ENCODE results near the gene YIPF3. TPM values are rescaled to one million over a fixed set of nuclear protein-coding genes. Genes with fewer than 3 reads are reported as not detected.

YIPF3 gene
- polyA plus RNA-seq, 4 donors: 49.0 to 121 (median 71.8) TPM

DNA sequence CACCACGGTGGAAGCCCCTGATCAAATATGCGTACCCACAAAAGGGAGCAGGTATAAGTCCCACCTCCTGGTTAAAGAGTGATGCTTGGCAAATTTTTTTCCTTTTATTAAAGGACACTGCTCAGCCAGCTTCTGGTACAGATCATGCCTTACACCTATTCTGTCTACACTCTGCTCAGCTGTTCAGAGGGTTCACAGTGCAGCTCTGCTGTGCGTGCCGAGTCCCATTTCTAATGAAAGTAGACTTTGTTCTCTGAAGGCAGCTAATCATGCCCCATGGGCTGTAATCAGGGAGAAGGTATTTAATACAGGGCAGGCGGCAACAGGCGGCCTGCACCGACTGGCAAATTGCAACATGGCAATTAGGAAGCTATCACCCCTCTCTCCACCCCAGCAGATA, 22.9 kb downstream of the YIPF3 start:
- H3K27me3 ChIP-seq (ENCODE audit: control insufficient read depth in 3 of 3, insufficient read depth in 3 of 3, low read length in 3 of 3): no peaks in the 10 kb centered on the region
- peak overlapping the region; percentile 61 to 93 (median 79) for H3K27ac ChIP-seq (ENCODE audit: low read depth in 1 of 3, low read length in 2 of 3)
- H3K4me3 ChIP-seq (ENCODE audit: low read depth in 1 of 3, low read length in 3 of 3): no peak overlapping the region
- FAIRE-seq: no peak
- no peaks in the 10 kb centered on the region for H3K9me3 ChIP-seq (ENCODE audit: control insufficient read depth in 2 of 2, insufficient read depth in 1 of 2, low read depth in 1 of 2, low read length in 1 of 2)
- peak; percentile 90 to 96 for DNase-seq
- H3K36me3 ChIP-seq (ENCODE audit: control insufficient read depth in 3 of 3, insufficient read depth in 2 of 3, low read depth in 1 of 3, low read length in 3 of 3): peaks cover 0 to 71% (median 0%) of the 10 kb centered on the region in 3 donors
- H3K4me1 ChIP-seq (ENCODE audit: control insufficient read depth in 3 of 3, insufficient read depth in 2 of 3, low read depth in 1 of 3, low read length in 2 of 3): peaks cover 13 to 53% (median 27%) of the 10 kb centered on the region in 3 donors
- 25 to 73% (median 50%) methylated on average over 7 of the region's 7 CpGs for WGBS, 3 donors

DNA sequence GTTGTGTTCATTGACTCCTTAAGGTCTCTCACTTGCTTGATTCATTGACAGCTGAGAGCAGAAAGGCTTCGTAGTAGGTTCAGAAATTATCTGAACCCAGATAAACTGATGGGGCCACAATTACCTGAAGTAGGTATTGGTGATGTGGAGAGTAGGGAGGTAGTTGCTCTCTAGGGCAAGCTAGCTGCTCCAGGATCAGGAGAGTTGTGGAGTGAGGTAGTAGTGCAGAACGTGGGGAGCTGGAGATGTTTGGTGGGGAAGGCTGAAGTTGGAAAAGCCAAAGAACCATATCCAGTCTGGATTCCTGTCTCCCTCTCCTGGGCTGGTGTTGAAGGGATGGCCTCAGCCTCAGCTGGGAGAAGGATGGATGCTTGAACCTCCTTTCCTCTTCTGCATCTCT, 23.5 kb downstream of the YIPF3 start:
- Histone ChIP-seq H3K27ac (ENCODE audit: low read depth in 1 of 3, low read length in 2 of 3) (peak overlapping the region in 2 of 3 donors; percentile 79 to 93), H3K4me1 (ENCODE audit: control insufficient read depth in 3 of 3, insufficient read depth in 2 of 3, low read depth in 1 of 3, low read length in 2 of 3) (peaks cover 13 to 57% (median 27%) of the 10 kb centered on the region in 3 donors), H3K4me3 (ENCODE audit: low read depth in 1 of 3, low read length in 3 of 3) (no peak overlapping the region), H3K27me3 (ENCODE audit: control insufficient read depth in 3 of 3, insufficient read depth in 3 of 3, low read length in 3 of 3) (no peaks in the 10 kb centered on the region), H3K9me3 (ENCODE audit: control insufficient read depth in 2 of 2, insufficient read depth in 1 of 2, low read depth in 1 of 2, low read length in 1 of 2) (no peaks in the 10 kb centered on the region), H3K36me3 (ENCODE audit: control insufficient read depth in 3 of 3, insufficient read depth in 2 of 3, low read depth in 1 of 3, low read length in 3 of 3) (peaks cover 0 to 69% (median 0%) of the 10 kb centered on the region in 3 donors)
- WGBS, 3 donors: 36 to 68% (median 51%) methylated on average over 2 of the region's 2 CpGs
- no peak for DNase-seq
- FAIRE-seq: no peak

DNA sequence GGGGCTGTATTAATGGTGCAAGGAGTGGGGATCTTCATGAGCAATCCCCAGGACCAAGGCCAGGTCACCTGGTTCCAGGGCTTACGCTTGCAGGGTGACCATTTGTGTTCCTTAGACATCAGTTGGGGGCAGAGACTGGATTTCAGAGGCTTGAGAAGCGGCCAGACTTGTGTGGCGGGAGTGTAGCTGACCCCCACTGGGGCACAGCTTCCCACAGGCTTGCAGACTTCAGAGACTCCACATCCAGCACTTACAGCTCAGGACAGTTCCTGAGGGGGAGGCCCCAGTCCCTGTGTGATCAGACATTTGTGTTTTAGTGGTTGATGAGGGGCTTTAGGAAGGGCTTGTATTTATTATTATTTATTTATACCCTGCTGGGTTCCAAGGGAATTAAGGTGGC, 24.1 kb downstream of the YIPF3 start:
- Histone ChIP-seq H3K27ac (ENCODE audit: low read depth in 1 of 3, low read length in 2 of 3) (peak overlapping the region in 2 of 3 donors; percentile 79 to 93), H3K9me3 (ENCODE audit: control insufficient read depth in 2 of 2, insufficient read depth in 1 of 2, low read depth in 1 of 2, low read length in 1 of 2) (no peaks in the 10 kb centered on the region), H3K4me1 (ENCODE audit: control insufficient read depth in 3 of 3, insufficient read depth in 2 of 3, low read depth in 1 of 3, low read length in 2 of 3) (peaks cover 13 to 58% (median 27%) of the 10 kb centered on the region in 3 donors), H3K4me3 (ENCODE audit: low read depth in 1 of 3, low read length in 3 of 3) (no peak overlapping the region), H3K27me3 (ENCODE audit: control insufficient read depth in 3 of 3, insufficient read depth in 3 of 3, low read length in 3 of 3) (no peaks in the 10 kb centered on the region), H3K36me3 (ENCODE audit: control insufficient read depth in 3 of 3, insufficient read depth in 2 of 3, low read depth in 1 of 3, low read length in 3 of 3) (peaks cover 0 to 63% (median 0%) of the 10 kb centered on the region in 3 donors)
- DNase-seq (no peak), FAIRE-seq (no peak)
- 57 to 71% (median 66%) methylated on average over 3 of the region's 3 CpGs for WGBS, 3 donors

DNA sequence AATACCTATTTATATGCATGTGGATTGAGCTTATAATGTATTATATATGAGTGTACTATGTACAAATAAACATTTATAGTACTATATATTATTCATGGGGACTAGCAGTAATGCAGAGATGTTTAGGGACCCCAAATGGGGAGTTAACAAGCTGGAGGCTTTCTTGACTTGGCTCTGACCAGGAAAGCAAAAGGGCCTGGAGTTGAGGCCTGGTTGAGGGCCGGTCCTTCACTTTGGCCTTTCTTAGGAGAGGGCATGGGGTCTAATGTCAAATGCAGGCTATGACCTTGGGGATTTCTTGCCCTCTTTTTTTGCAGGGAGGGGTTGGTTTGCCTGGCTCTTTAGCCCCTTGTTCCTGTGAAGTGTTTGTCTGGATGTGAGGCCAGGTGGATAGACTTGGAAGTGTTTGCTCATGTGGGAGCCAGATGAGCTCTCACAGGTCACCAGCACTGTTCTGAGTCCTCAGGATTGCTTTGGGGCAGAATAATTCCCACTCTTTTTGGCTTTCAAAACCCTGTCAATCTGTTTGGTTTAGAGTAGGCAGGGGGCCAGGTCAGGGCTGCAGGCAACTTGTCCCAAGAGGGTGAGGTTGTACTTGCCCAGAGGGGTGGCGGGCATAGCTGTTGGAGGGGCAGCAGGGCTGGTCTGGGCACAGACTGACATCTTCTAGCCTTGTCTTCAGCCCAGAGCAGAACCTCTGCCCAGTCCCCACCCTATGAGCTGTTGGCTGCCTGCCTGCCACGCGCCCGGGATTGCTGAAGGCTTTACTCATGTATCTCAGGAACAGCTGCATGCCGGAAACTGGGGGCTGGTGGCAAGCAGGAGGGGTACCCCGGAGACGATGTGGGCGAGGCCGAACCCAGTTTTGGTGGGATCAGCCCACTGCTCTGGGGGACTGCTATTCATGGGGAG, 24.7 kb downstream of the YIPF3 start:
- peak overlapping the region in 2 of 3 donors; percentile 79 to 93 for H3K27ac ChIP-seq (ENCODE audit: low read depth in 1 of 3, low read length in 2 of 3)
- H3K4me3 ChIP-seq (ENCODE audit: low read depth in 1 of 3, low read length in 3 of 3): no peak overlapping the region
- H3K36me3 ChIP-seq (ENCODE audit: control insufficient read depth in 3 of 3, insufficient read depth in 2 of 3, low read depth in 1 of 3, low read length in 3 of 3): peaks cover 0 to 57% (median 0%) of the 10 kb centered on the region in 3 donors
- DNase-seq (peak; percentile 59 to 84), FAIRE-seq (no peak)
- H3K4me1 ChIP-seq (ENCODE audit: control insufficient read depth in 3 of 3, insufficient read depth in 2 of 3, low read depth in 1 of 3, low read length in 2 of 3): peaks cover 13 to 58% (median 27%) of the 10 kb centered on the region in 3 donors
- no peaks in the 10 kb centered on the region for H3K9me3 ChIP-seq (ENCODE audit: control insufficient read depth in 2 of 2, insufficient read depth in 1 of 2, low read depth in 1 of 2, low read length in 1 of 2)
- H3K27me3 ChIP-seq (ENCODE audit: control insufficient read depth in 3 of 3, insufficient read depth in 3 of 3, low read length in 3 of 3): no peaks in the 10 kb centered on the region
- 14 to 43% (median 36%) methylated on average over 10 of the region's 10 CpGs for WGBS, 3 donors

DNA sequence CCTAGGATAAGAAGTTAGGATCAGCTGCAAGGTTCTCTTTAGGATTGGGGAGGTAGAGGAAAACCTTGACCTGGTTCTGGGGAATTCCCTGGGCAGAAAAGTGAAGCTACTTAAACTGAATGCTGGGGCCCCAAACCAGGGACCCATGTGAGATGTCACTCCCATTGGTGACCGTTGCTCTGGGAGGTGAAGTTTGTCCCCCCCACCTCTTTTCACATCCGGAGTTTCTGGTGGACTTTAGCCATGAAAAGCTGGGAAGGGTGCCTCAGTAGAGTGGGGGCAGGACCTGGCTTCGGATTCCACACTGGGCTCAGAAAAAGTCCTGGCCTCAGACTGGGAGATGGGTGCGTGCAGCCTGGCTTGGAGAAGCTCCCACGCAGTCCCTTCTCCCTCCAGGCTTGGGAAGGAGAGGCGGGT, 26.2 kb downstream of the YIPF3 start:
- Histone ChIP-seq H3K4me1 (ENCODE audit: control insufficient read depth in 3 of 3, insufficient read depth in 2 of 3, low read depth in 1 of 3, low read length in 2 of 3) (peaks cover 13 to 44% (median 27%) of the 10 kb centered on the region in 3 donors), H3K36me3 (ENCODE audit: control insufficient read depth in 3 of 3, insufficient read depth in 2 of 3, low read depth in 1 of 3, low read length in 3 of 3) (peaks cover 0 to 48% (median 2%) of the 10 kb centered on the region in 3 donors), H3K4me3 (ENCODE audit: low read depth in 1 of 3, low read length in 3 of 3) (no peak overlapping the region), H3K27me3 (ENCODE audit: control insufficient read depth in 3 of 3, insufficient read depth in 3 of 3, low read length in 3 of 3) (no peaks in the 10 kb centered on the region), H3K27ac (ENCODE audit: low read depth in 1 of 3, low read length in 2 of 3) (no peak overlapping the region), H3K9me3 (ENCODE audit: control insufficient read depth in 2 of 2, insufficient read depth in 1 of 2, low read depth in 1 of 2, low read length in 1 of 2) (no peaks in the 10 kb centered on the region)
- WGBS, 3 donors: 33 to 56% (median 34%) methylated on average over 6 of the region's 6 CpGs
- DNase-seq (peak; percentile 74 to 78), FAIRE-seq (no peak)

DNA sequence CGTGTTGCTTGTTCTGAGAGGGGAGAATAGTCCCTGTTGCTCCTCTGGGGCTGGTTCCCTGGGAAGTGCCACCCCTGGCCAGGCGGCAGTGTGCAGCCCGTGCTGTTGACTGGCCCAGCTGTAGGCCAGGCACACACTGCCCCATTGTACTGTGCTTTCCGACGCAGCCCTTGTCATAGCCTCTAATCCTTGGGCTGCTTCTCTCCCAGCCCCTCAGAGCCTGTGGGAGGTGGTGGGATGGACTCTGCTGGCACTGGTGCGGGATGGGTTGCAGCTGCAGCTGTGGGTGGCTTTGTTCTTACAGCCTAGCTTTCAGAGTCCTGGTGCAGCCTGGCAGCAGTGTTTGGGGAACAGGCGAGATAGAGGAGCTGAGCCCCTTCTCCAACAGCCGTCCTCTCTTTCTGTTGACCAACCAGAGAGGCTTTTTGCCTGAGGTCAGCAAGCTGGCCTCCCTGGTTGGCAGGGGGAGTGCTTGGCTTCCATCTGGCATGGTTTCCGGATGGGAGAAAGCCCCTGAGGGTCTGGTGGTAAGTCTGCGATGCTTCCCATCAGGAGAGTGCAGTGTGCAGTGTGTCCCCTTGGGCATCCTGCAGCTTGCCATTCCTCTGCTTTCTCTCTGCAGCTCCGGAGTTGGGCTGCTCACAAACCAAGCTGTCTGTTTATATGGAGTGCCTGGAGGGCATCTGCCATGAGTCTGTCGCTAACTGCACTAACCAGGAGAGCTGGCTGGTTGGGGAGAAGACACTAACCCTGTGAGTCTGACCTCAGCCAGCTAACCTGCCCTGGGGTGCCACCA, 27.3 kb downstream of the YIPF3 start:
- Histone ChIP-seq H3K9me3 (ENCODE audit: control insufficient read depth in 2 of 2, insufficient read depth in 1 of 2, low read depth in 1 of 2, low read length in 1 of 2) (no peaks in the 10 kb centered on the region), H3K4me1 (ENCODE audit: control insufficient read depth in 3 of 3, insufficient read depth in 2 of 3, low read depth in 1 of 3, low read length in 2 of 3) (peaks cover 5 to 34% (median 21%) of the 10 kb centered on the region in 3 donors), H3K4me3 (ENCODE audit: low read depth in 1 of 3, low read length in 3 of 3) (no peak overlapping the region), H3K36me3 (ENCODE audit: control insufficient read depth in 3 of 3, insufficient read depth in 2 of 3, low read depth in 1 of 3, low read length in 3 of 3) (peaks cover 0 to 38% (median 2%) of the 10 kb centered on the region in 3 donors), H3K27ac (ENCODE audit: low read depth in 1 of 3, low read length in 2 of 3) (no peak overlapping the region), H3K27me3 (ENCODE audit: control insufficient read depth in 3 of 3, insufficient read depth in 3 of 3, low read length in 3 of 3) (no peaks in the 10 kb centered on the region)
- WGBS, 3 donors: 86 to 93% (median 92%) methylated on average over 12 of the region's 12 CpGs
- DNase-seq: no peak
- FAIRE-seq: no peak

DNA sequence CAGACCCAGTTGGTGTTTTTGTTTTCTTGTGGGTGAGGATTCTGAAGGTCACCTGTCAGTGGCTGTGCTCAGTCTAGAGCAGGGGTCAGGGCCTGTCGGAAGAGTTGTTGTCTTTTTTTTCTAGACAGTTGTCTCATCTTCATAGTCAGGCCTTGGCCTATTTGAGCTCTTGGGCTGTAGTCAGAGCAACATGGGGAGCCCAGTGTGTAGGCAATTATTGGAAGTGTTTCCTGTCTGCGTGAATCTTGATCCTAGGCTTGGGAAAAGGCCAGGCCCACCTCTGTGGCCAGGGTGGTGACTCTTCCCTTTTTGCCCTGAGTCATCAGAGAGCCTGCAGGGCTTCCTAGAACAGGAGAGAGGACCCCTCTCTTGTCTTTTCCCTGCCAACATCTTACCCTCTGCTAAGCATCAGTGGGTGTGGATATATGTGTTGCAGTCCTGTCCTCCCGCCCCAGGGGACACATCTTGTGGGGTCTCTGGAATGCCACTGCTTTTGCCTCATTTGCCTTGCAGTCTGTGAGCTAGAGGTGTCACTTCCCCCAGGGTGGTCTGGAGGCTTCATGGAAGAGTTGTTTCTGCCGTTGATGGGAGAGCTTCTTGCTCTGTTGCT, 28.0 kb downstream of the YIPF3 start:
- Histone ChIP-seq H3K36me3 (ENCODE audit: control insufficient read depth in 3 of 3, insufficient read depth in 2 of 3, low read depth in 1 of 3, low read length in 3 of 3) (peaks cover 0 to 37% (median 2%) of the 10 kb centered on the region in 3 donors), H3K27ac (ENCODE audit: low read depth in 1 of 3, low read length in 2 of 3) (no peak overlapping the region), H3K4me1 (ENCODE audit: control insufficient read depth in 3 of 3, insufficient read depth in 2 of 3, low read depth in 1 of 3, low read length in 2 of 3) (peaks cover 5 to 27% (median 18%) of the 10 kb centered on the region in 3 donors), H3K4me3 (ENCODE audit: low read depth in 1 of 3, low read length in 3 of 3) (no peak overlapping the region), H3K9me3 (ENCODE audit: control insufficient read depth in 2 of 2, insufficient read depth in 1 of 2, low read depth in 1 of 2, low read length in 1 of 2) (no peaks in the 10 kb centered on the region), H3K27me3 (ENCODE audit: control insufficient read depth in 3 of 3, insufficient read depth in 3 of 3, low read length in 3 of 3) (no peaks in the 10 kb centered on the region)
- FAIRE-seq (no peak), DNase-seq (no peak)
- 75 to 90% (median 77%) methylated on average over 4 of the region's 4 CpGs for WGBS, 3 donors
